HG02885 (cell line): ENCODE measurements around the gene NEIL1.
"Not testable (repeated sequence)": the region's sequence is repeated elsewhere in the genome, so short reads cannot be mapped to it uniquely, and the experiment has no call there.

Source experiments
- ATAC-seq: cut with Tn5 transposase; IDR thresholded peaks from one replicate; pipeline ENCODE4 v1.9.1; 2021; ENCODE audit warnings: mild to moderate bottlenecking; ENCODE audit not compliant: unreplicated experiment, poor library complexity

NEIL1 gene

GRCh38 chr15:75369897-75370581 lies 23.2 kb downstream of the NEIL1 start:
- no peak for ATAC-seq

GRCh38 chr15:75371486-75371885 lies 24.6 kb downstream of the NEIL1 start:
- ATAC-seq = no peak

GRCh38 chr15:75371901-75372688 lies 25.3 kb downstream of the NEIL1 start:
- no peak for ATAC-seq

- ATAC-seq = no peak
Measured at GRCh38 chr15:75380773-75381172, 33.9 kb downstream of the NEIL1 start.

GRCh38 chr15:75383986-75384385 lies 37.1 kb downstream of the NEIL1 start:
- not testable (repeated sequence) for ATAC-seq

- ATAC-seq = no peak
Measured at GRCh38 chr15:75389791-75390382, 43.0 kb downstream of the NEIL1 start.

- ATAC-seq = no peak
Measured at GRCh38 chr15:75397494-75397893, 50.7 kb downstream of the NEIL1 start.

- ATAC-seq = no peak
Measured at GRCh38 chr15:75403892-75404291, 57.1 kb downstream of the NEIL1 start.
